Skeletal muscle satellite cell (primary cell): Measurements from ENCODE around the gene TECTB. TPM values are rescaled to one million over a fixed set of nuclear protein-coding genes. Genes with fewer than 3 reads are reported as not detected.

ENCODE experiments used
- H3K27me3 ChIP-seq: 2 replicates; pipeline ENCODE4 v1.7.0; 2013; ENCODE audit warnings: low read length; ENCODE audit not compliant: control insufficient read depth, insufficient read depth
- H3K36me3 ChIP-seq: 2 replicates; pipeline ENCODE4 v1.7.0; 2013; ENCODE audit warnings: mild to moderate bottlenecking, control low read depth, low read length; ENCODE audit not compliant: insufficient read depth
- H3K4me1 ChIP-seq: 2 replicates; pipeline ENCODE4 v1.7.0; 2013; ENCODE audit warnings: low read length; ENCODE audit not compliant: control insufficient read depth, insufficient read depth
- H3K4me2 ChIP-seq: 2 replicates; pipeline ENCODE4 v1.7.0; 2013; ENCODE audit warnings: mild to moderate bottlenecking, low read length
- H3K4me3 ChIP-seq: 2 replicates; pipeline ENCODE4 v1.7.0; 2013; ENCODE audit warnings: low read length
- H3K9ac ChIP-seq: 2 replicates; pipeline ENCODE4 v1.7.0; 2013; ENCODE audit warnings: mild to moderate bottlenecking, low read depth, low read length, moderate library complexity
- H3K9me3 ChIP-seq: replicated peaks from 2 replicates; pipeline ENCODE4 v1.7.0; 2013; ENCODE audit warnings: mild to moderate bottlenecking, control low read depth, low read length
- small RNA-seq: library from RNA; depleted of rRNA; stranded (forward); fragments of <200 nt; gene quantifications from one replicate; pipeline ENCODE3, GENCODE V24; 2012

Gene TECTB

GRCh38 chr10:112352044-112352443 is 68.8 kb downstream of the TECTB start:
- H3K36me3 ChIP-seq: no peaks in the 10 kb centered on the region
- no peak overlapping the region for H3K4me3 ChIP-seq
- H3K27me3 ChIP-seq: no peaks in the 10 kb centered on the region
- H3K9me3 ChIP-seq: no peaks in the 10 kb centered on the region
- H3K9ac ChIP-seq: no peak overlapping the region
- H3K4me2 ChIP-seq: no peak overlapping the region
- no peaks in the 10 kb centered on the region for H3K4me1 ChIP-seq

GRCh38 chr10:112353046-112353445 is 69.8 kb downstream of the TECTB start:
- H3K9me3 ChIP-seq: no peaks in the 10 kb centered on the region
- no peak overlapping the region for H3K4me3 ChIP-seq
- no peaks in the 10 kb centered on the region for H3K4me1 ChIP-seq
- no peak overlapping the region for H3K4me2 ChIP-seq
- H3K27me3 ChIP-seq: no peaks in the 10 kb centered on the region
- H3K9ac ChIP-seq: no peak overlapping the region
- H3K36me3 ChIP-seq: no peaks in the 10 kb centered on the region

Small RNAs within 50 kb of the gene (small RNA-seq; reads per million reads assigned to genes)
- not detected for gene MIR6715A
